H1 (cell line): ENCODE results near the gene LRRC63. TPM values are rescaled to one million over a fixed set of nuclear protein-coding genes. Genes with fewer than 3 reads are reported as not detected.
A peak's percentile ranks its signal among the peaks of the same experiment; 100 is the strongest.

ENCODE experiments used
- CTCF ChIA-PET: fragments of 300-600 bp; sonication (Branson Sonifier 250); formaldehyde crosslinking; loops from one replicate; lab custom pipeline; 2021; ENCODE audit not compliant: partially characterized antibody; lab: Charles Lee
- POLR2A ChIA-PET: fragments of 300-600 bp; sonication (Branson Sonifier 250); formaldehyde crosslinking; loops from one replicate; lab custom pipeline; 2021; ENCODE audit warnings: inconsistent platforms; ENCODE audit not compliant: partially characterized antibody; lab: Charles Lee
- DNase-seq, 2 experiments: peaks; one replicate each; pipeline versions ENCODE4 v3.0.0 to v3.0.0-alpha.2; 2010 to 2022; ENCODE audit warnings: low spot score in 2 of 2, low read depth in 1 of 2, mixed read lengths in 1 of 2
- FAIRE-seq: peaks from 2 replicates; lab custom pipeline; 2011; peaks lifted over from hg19 to GRCh38; lab: Jason Lieb, UNC
- H2AFZ ChIP-seq: 2 replicates; pipeline ENCODE4 v1.8.1; 2012; ENCODE audit warnings: low read length, inconsistent platforms
- H2AK5ac ChIP-seq: 2 replicates; pipeline ENCODE4 v1.6.1; 2013; ENCODE audit warnings: low read depth, low read length
- H2BK120ac ChIP-seq: replicated peaks from 2 replicates; pipeline ENCODE3; 2013; ENCODE audit warnings: low read depth, low read length, inconsistent platforms
- H2BK12ac ChIP-seq: 2 replicates; pipeline ENCODE4 v1.6.1; 2013; ENCODE audit warnings: low read depth, low read length
- H2BK15ac ChIP-seq: 2 replicates; pipeline ENCODE4 v1.6.1; 2013; ENCODE audit warnings: low read length
- H2BK20ac ChIP-seq: 2 replicates; pipeline ENCODE4 v1.6.1; 2013; ENCODE audit warnings: low read length
- H2BK5ac ChIP-seq: 2 replicates; pipeline ENCODE4 v1.6.1; 2013; ENCODE audit warnings: low read depth, low read length
- H3K14ac ChIP-seq: 2 replicates; pipeline ENCODE4 v1.6.1; 2013; ENCODE audit warnings: inconsistent platforms; ENCODE audit not compliant: insufficient read length
- H3K18ac ChIP-seq: 2 replicates; pipeline ENCODE4 v1.6.1; 2013; ENCODE audit warnings: low read length; ENCODE audit errors: extremely low read depth
- H3K23ac ChIP-seq: 2 replicates; pipeline ENCODE4 v1.6.1; 2013; ENCODE audit warnings: inconsistent platforms; ENCODE audit not compliant: insufficient read length
- H3K23me2 ChIP-seq: 2 replicates; pipeline ENCODE4 v1.6.1; 2013; ENCODE audit warnings: low read depth, low read length
- H3K27ac ChIP-seq: 2 replicates; pipeline ENCODE4 v1.6.1; 2011; ENCODE audit warnings: low read depth, low read length, inconsistent platforms
- H3K27me3 ChIP-seq, 4 experiments: replicated peaks in 1 of 4; 1 replicate in 1 of 4; 2 replicates in 3 of 4; pipeline versions ENCODE4 v1.6.1 to v1.8.1; 2011 to 2013; ENCODE audit warnings: low read length in 3 of 4, mild to moderate bottlenecking in 3 of 4, inconsistent platforms in 2 of 4, mixed read lengths in 2 of 4, moderate library complexity in 1 of 4; ENCODE audit not compliant: control insufficient read depth in 3 of 4, insufficient read depth in 3 of 4; ENCODE audit errors: extremely low read depth in 1 of 4
- H3K36me3 ChIP-seq, 4 experiments: 2 replicates each; pipeline versions ENCODE4 v1.6.1 to v1.8.1; 2011 to 2013; ENCODE audit warnings: mild to moderate bottlenecking in 4 of 4, low read length in 3 of 4, moderate library complexity in 2 of 4, control low read depth in 1 of 4, inconsistent platforms in 1 of 4; ENCODE audit not compliant: insufficient read depth in 4 of 4, control insufficient read depth in 2 of 4
- H3K4ac ChIP-seq: replicated peaks from 2 replicates; pipeline ENCODE3; 2013; ENCODE audit warnings: low read length, low read depth, mixed read lengths, inconsistent platforms; ENCODE audit not compliant: insufficient read length
- H3K4me1 ChIP-seq, 4 experiments: replicated peaks in 1 of 4; 1 replicate in 1 of 4; 2 replicates in 3 of 4; pipeline versions ENCODE4 v1.6.1 to v1.8.1; 2011 to 2013; ENCODE audit warnings: low read length in 3 of 4, inconsistent platforms in 2 of 4, mixed read lengths in 1 of 4; ENCODE audit not compliant: insufficient read depth in 4 of 4, control insufficient read depth in 3 of 4
- H3K4me2 ChIP-seq, 2 experiments: 2 replicates each; pipeline versions ENCODE4 v1.6.1 to v1.8.1; 2011 to 2013; ENCODE audit warnings: low read depth in 2 of 2, low read length in 2 of 2, control low read depth in 1 of 2, inconsistent platforms in 1 of 2, mild to moderate bottlenecking in 1 of 2; ENCODE audit not compliant: insufficient read depth in 1 of 2
- H3K4me3 ChIP-seq, 4 experiments: fragments of 200-600, 300-600 bp in 1 of 4; sonication (generic), shearing (Covaris generic), sonication (Bioruptor Twin) in 1 of 4; 2 replicates each; pipeline versions ENCODE4 v1.5.1 to v1.8.1; 2011 to 2016; ENCODE audit warnings: low read length in 4 of 4, low read depth in 3 of 4, control low read depth in 2 of 4, inconsistent platforms in 2 of 4, mild to moderate bottlenecking in 2 of 4, mixed read lengths in 1 of 4, moderate library complexity in 1 of 4; ENCODE audit not compliant: insufficient read depth in 2 of 4; ENCODE audit errors: extremely low read depth in 1 of 4
- H3K56ac ChIP-seq: replicated peaks from 2 replicates; pipeline ENCODE3; 2013; ENCODE audit warnings: low read depth, mild to moderate bottlenecking, mixed read lengths, low read length, inconsistent platforms; ENCODE audit not compliant: insufficient read length
- H3K79me1 ChIP-seq: 2 replicates; pipeline ENCODE4 v1.6.1; 2013; ENCODE audit warnings: low read depth, low read length, control low read depth
- H3K79me2 ChIP-seq, 2 experiments: 2 replicates each; pipeline versions ENCODE4 v1.6.1 to v1.8.1; 2012 to 2013; ENCODE audit warnings: low read length in 2 of 2, mild to moderate bottlenecking in 2 of 2, inconsistent platforms in 1 of 2; ENCODE audit not compliant: insufficient read depth in 2 of 2, control insufficient read depth in 1 of 2
- H3K9ac ChIP-seq, 4 experiments: replicated peaks in 1 of 4; 1 replicate in 1 of 4; 2 replicates in 3 of 4; pipeline versions ENCODE4 v1.6.1 to v1.8.1; 2011 to 2013; ENCODE audit warnings: low read depth in 3 of 4, low read length in 3 of 4, control low read depth in 2 of 4, mild to moderate bottlenecking in 2 of 4, moderate library complexity in 2 of 4, inconsistent platforms in 1 of 4; ENCODE audit errors: extremely low read depth in 1 of 4
- H3K9me3 ChIP-seq, 2 experiments: 2 replicates each; pipeline versions ENCODE4 v1.6.1 to v1.8.1; 2012 to 2013; ENCODE audit warnings: mild to moderate bottlenecking in 2 of 2, moderate library complexity in 2 of 2, control low read depth in 1 of 2, inconsistent platforms in 1 of 2, low read depth in 1 of 2, low read length in 1 of 2, mixed read lengths in 1 of 2; ENCODE audit not compliant: insufficient read depth in 2 of 2
- H4K20me1 ChIP-seq, 2 experiments: replicated peaks in 1 of 2; 2 replicates each; pipeline versions ENCODE3 to v1.8.1; 2011 to 2013; ENCODE audit warnings: inconsistent platforms in 2 of 2, low read length in 2 of 2, mild to moderate bottlenecking in 1 of 2; ENCODE audit not compliant: insufficient read depth in 2 of 2, control insufficient read depth in 1 of 2
- H4K5ac ChIP-seq: 2 replicates; pipeline ENCODE4 v1.6.1; 2013; ENCODE audit warnings: low read length, low read depth, mixed read lengths, inconsistent platforms; ENCODE audit not compliant: insufficient read length
- H4K8ac ChIP-seq: 2 replicates; pipeline ENCODE4 v1.8.0; 2013; ENCODE audit warnings: mild to moderate bottlenecking, moderate library complexity, low read length, inconsistent platforms; ENCODE audit not compliant: insufficient read depth; ENCODE audit errors: extremely low read depth
- H4K91ac ChIP-seq: replicated peaks from 2 replicates; pipeline ENCODE3; 2013; ENCODE audit warnings: low read length, mixed read lengths, inconsistent platforms; ENCODE audit not compliant: insufficient read length
- CTCF ChIP-seq, 3 experiments: IDR thresholded peaks; 1 replicate in 2 of 3; 2 replicates in 1 of 3; pipeline versions ENCODE4 v1.5.1 to v1.6.1; 2011; ENCODE audit warnings: low read length in 3 of 3, mild to moderate bottlenecking in 3 of 3, inconsistent platforms in 2 of 3, low read depth in 1 of 3, moderate library complexity in 1 of 3; ENCODE audit not compliant: insufficient read depth in 1 of 3; ENCODE audit errors: control extremely low read depth in 1 of 3
- EP300 ChIP-seq, 2 experiments: IDR thresholded peaks; 1 replicate in 1 of 2; 2 replicates in 1 of 2; pipeline ENCODE4 v1.6.1; 2011 to 2012; ENCODE audit warnings: low read depth in 2 of 2, low read length in 2 of 2, mild to moderate bottlenecking in 2 of 2, borderline replicate concordance in 1 of 2, inconsistent platforms in 1 of 2, moderate library complexity in 1 of 2
- RAD21 ChIP-seq, 2 experiments: IDR thresholded peaks in 1 of 2; conservative IDR thresholded peaks in 1 of 2; 2 replicates each; pipeline ENCODE4 v1.6.1; 2011; ENCODE audit warnings: low read depth in 2 of 2, low read length in 2 of 2, improper control_type of control experiment in 1 of 2, inconsistent platforms in 1 of 2, mild to moderate bottlenecking in 1 of 2, moderate library complexity in 1 of 2
- WGBS, 2 experiments: shearing (Covaris generic) in 1 of 2; methylation state at CpG; one replicate each; pipeline versions ENCODE4 v1.1.6 to v1.1.7; 2013 to 2015; ENCODE audit warnings: low lambda C conversion rate in 2 of 2, mixed read lengths in 2 of 2, inconsistent platforms in 1 of 2, low coverage in 1 of 2, missing lambda C conversion rate in 1 of 2; ENCODE audit not compliant: insufficient replicate concordance in 2 of 2, insufficient coverage in 1 of 2, insufficient read length in 1 of 2; ENCODE audit errors: extremely low coverage in 1 of 2, missing lambda C conversion rate in 1 of 2; 5-methylcytosine and 5-hydroxymethylcytosine counted together
- polyA plus RNA-seq, 7 experiments: library from polyadenylated mRNA; depleted of rRNA in 3 of 7; stranded (reverse) in 5 of 7; unstranded in 2 of 7; fragments of >200 nt in 5 of 7; fragments of 200-250 nt in 2 of 7; gene quantifications; 1 replicate in 5 of 7; 2 replicates in 1 of 7; 4 replicates in 1 of 7; pipeline versions ENCODE4 v1.2.1 to v1.2.3, GENCODE V29; 2011 to 2013; ENCODE audit warnings: missing spikeins in 2 of 7, mixed read lengths in 2 of 7
- total RNA-seq: library from RNA; stranded (reverse); fragmentation: NEBNext Ultra II Directional; extraction: Animal tissue kit (Norgen Biotek cat#: 25700); gene quantifications from 2 replicates; pipeline ENCODE4 v1.2.1, GENCODE V29; 2021

The LRRC63 gene
- total and polyA plus RNA-seq, 2 of the 8 experiments (the other 6 are each of a cell fraction or from before 2014, with no cell fraction given) = not detected

DNA sequence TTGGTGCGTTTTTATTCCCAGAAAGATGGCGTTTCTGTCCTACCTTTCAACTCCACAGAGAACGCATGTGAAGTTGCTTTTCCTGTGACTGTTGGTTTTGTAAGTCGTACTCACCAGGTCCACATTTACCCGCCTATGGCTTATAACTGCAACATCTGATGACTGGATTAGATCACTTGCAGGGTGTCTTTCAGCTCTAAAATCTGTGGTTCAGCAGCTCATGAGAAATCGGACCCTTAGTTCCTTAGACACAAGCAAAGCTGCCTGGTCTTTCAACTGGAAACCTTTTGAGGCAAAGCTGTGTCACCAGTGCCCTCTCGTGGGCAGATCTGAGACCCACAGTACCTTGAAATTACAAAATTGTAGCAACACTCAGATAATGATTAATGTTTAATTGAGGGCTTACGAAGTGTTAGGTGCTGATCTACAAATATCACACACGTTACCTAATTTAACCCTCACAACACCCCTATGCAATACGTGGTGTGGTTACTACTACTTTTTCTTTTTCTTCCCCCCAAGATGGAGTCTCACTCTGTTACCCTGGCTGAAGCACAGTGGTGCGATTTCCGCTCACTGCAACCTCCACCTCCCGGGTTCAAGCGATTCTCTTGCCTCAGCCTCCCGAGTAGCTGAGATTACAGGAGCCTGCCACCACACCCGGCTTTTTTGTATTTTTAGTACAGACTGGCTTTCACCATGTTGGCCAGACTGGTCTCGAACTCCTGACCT, 109.9 kb downstream of the LRRC63 start:
- DNase-seq = peak; percentile 9 to 59
- TF ChIP-seq EP300 (IDR thresholded peaks at IDR 0.05; ENCODE audit: borderline replicate concordance in 1 of 2, low read depth in 2 of 2, low read length in 2 of 2) = no peak
- TF ChIP-seq RAD21 (IDR thresholded peaks at IDR 0.05 in 1 of 2, conservative IDR thresholded peaks at IDR 0.05 in 1 of 2; ENCODE audit: low read depth in 2 of 2, low read length in 2 of 2) = peak; percentile 82 to 86
- TF ChIP-seq CTCF (IDR thresholded peaks at IDR 0.05; ENCODE audit: control extremely low read depth in 1 of 3, insufficient read depth in 1 of 3, low read depth in 1 of 3, low read length in 3 of 3) = peak; percentile 41 to 73 (median 71)
- 0 out of 2 replicates have a peak overlapping the region, but pooled peaks have one; percentile 7 for H2BK12ac ChIP-seq
- no peak overlapping the region for H2BK120ac ChIP-seq
- no peak overlapping the region for H4K8ac ChIP-seq
- no peaks in the 10 kb centered on the region for H3K79me1 ChIP-seq
- H3K36me3 ChIP-seq = no peaks in the 10 kb centered on the region
- no peak overlapping the region for H4K91ac ChIP-seq
- FAIRE-seq = peak; percentile 88
- H2BK20ac ChIP-seq = no peak overlapping the region
- no peak overlapping the region for H4K5ac ChIP-seq
- no peak overlapping the region for H2BK5ac ChIP-seq
- no peaks in the 10 kb centered on the region for H4K20me1 ChIP-seq
- no peak overlapping the region for H2AK5ac ChIP-seq
- H2BK15ac ChIP-seq = no peak overlapping the region
- H3K9ac ChIP-seq = no peak overlapping the region
- no peak overlapping the region for H3K18ac ChIP-seq
- H3K79me2 ChIP-seq = no peaks in the 10 kb centered on the region
- no peak overlapping the region for H3K4me3 ChIP-seq
- peak overlapping the region; percentile 96 for H2AFZ ChIP-seq
- no peak overlapping the region for H3K14ac ChIP-seq
- H3K4me2 ChIP-seq = no peak overlapping the region
- H3K4ac ChIP-seq = no peak overlapping the region
- ChIA-PET POLR2A (no interaction called here), CTCF (interaction anchor here (0.5 to 2.2 kb wide), 22 partner anchors 10 to 1002 kb away, joined by 3 to 9 read pairs (median 3); no protein-coding TSS in a partner anchor)
- H3K4me1 ChIP-seq = no peaks in the 10 kb centered on the region
- no peak overlapping the region for H3K27ac ChIP-seq
- no peaks in the 10 kb centered on the region for H3K23me2 ChIP-seq
- H3K56ac ChIP-seq = no peak overlapping the region
- WGBS, 2 experiments = 74% methylated on average over 14 of the region's 17 CpGs; no CpG with 5 or more reads in 1 of the 2 experiments
- no peak overlapping the region for H3K23ac ChIP-seq
- H3K9me3 ChIP-seq = no peaks in the 10 kb centered on the region
- no peaks in the 10 kb centered on the region for H3K27me3 ChIP-seq
